GM12878 (cell line): ENCODE measurements around the gene ADGRL4. TPM values are rescaled to one million over a fixed set of nuclear protein-coding genes. Genes with fewer than 3 reads are reported as not detected.

Experiments
- ATAC-seq: fragments of 200-7000 bp; cut with Tn5 transposase; 3 replicates; pipeline ENCODE4 v1.9.1; 2020; ENCODE audit warnings: mild to moderate bottlenecking, moderate library complexity
- BruUV-seq: library from RNA; stranded (reverse); fragments of 400-500 nt; replicated peaks from 2 replicates; lab custom pipeline; 2021; lab: Mats Ljungman, UMichigan
- CTCF ChIA-PET: fragments of 300-600 bp; sonication (Branson Sonifier 250); formaldehyde crosslinking; extraction: SDS; loops from one replicate; lab custom pipeline; 2021; ENCODE audit warnings: inconsistent platforms; lab: Yijun Ruan, JAX
- POLR2A ChIA-PET: fragments of 350-600 bp; formaldehyde crosslinking; extraction: SDS; loops from one replicate; lab custom pipeline; 2021; ENCODE audit warnings: inconsistent platforms; lab: Charles Lee
- RAD21 ChIA-PET: fragments of 300-600 bp; sonication (Branson Sonifier 250); formaldehyde crosslinking; loops from one replicate; lab custom pipeline; 2023; ENCODE audit warnings: antibody characterized with exemption; ENCODE audit not compliant: unreplicated experiment; lab: Charles Lee
- SMC1A ChIA-PET: fragments of 300-600 bp; sonication (Branson Sonifier 250); formaldehyde crosslinking; loops from one replicate; lab custom pipeline; 2023; ENCODE audit not compliant: unreplicated experiment, uncharacterized antibody; lab: Charles Lee
- DNase-seq: peaks from one replicate; pipeline ENCODE4 v3.0.0-alpha.2; 2011; ENCODE audit warnings: low read depth, low spot score
- FAIRE-seq: peaks from 3 replicates; lab custom pipeline; 2011; peaks lifted over from hg19 to GRCh38; lab: Jason Lieb, UNC
- H2AFZ ChIP-seq: 2 replicates; pipeline ENCODE4 v1.6.0; 2011; ENCODE audit warnings: low read depth, low read length, control low read depth; ENCODE audit not compliant: control insufficient read depth
- H3K27ac ChIP-seq: 2 replicates; pipeline ENCODE4 v1.5.1; 2011; ENCODE audit warnings: control low read depth; ENCODE audit not compliant: control insufficient read depth, insufficient read depth
- H3K27me3 ChIP-seq, 2 experiments: replicated peaks in 1 of 2; 2 replicates each; pipeline versions ENCODE4 v1.6.0 to v1.6.1; 2011; ENCODE audit warnings: low read length in 1 of 2; ENCODE audit not compliant: control insufficient read depth in 2 of 2, insufficient read depth in 2 of 2
- H3K36me3 ChIP-seq, 2 experiments: 2 replicates each; pipeline ENCODE4 v1.5.1; 2011; ENCODE audit warnings: low read length in 1 of 2; ENCODE audit not compliant: control insufficient read depth in 2 of 2, insufficient read depth in 2 of 2
- H3K4me1 ChIP-seq: 2 replicates; pipeline ENCODE4 v1.6.1; 2011; ENCODE audit warnings: mild to moderate bottlenecking, low read length, moderate library complexity, mixed read lengths; ENCODE audit not compliant: control insufficient read depth, insufficient read depth
- H3K4me2 ChIP-seq: 2 replicates; pipeline ENCODE4 v1.6.0; 2011; ENCODE audit warnings: control low read depth; ENCODE audit not compliant: control insufficient read depth, insufficient read depth
- H3K4me3 ChIP-seq: fragments of 200-600 bp; sonication (generic); 2 replicates; pipeline ENCODE4 v1.5.1; 2016
- H3K79me2 ChIP-seq: 2 replicates; pipeline ENCODE4 v1.6.0; 2011; ENCODE audit warnings: low read length; ENCODE audit not compliant: control insufficient read depth, insufficient read depth
- H3K9ac ChIP-seq: 2 replicates; pipeline ENCODE4 v1.8.0; 2011; ENCODE audit warnings: low read length, control low read depth, mixed read lengths; ENCODE audit not compliant: control insufficient read depth, insufficient read depth
- H3K9me3 ChIP-seq: replicated peaks from 3 replicates; pipeline ENCODE4 v1.5.1; 2011; ENCODE audit warnings: mild to moderate bottlenecking, low read length; ENCODE audit not compliant: control insufficient read depth, insufficient read depth
- H4K20me1 ChIP-seq: 2 replicates; pipeline ENCODE4 v1.6.0; 2011; ENCODE audit not compliant: control insufficient read depth, insufficient read depth
- RELA ChIP-seq: fragments of 450-650 bp; IDR thresholded peaks from 2 replicates; pipeline ENCODE4 v1.8.0; 2014; ENCODE audit warnings: borderline replicate concordance; ENCODE audit not compliant: partially characterized antibody
- WGBS: methylation state at CpG from one replicate; pipeline ENCODE4 v1.1.6; 2016; ENCODE audit warnings: low lambda C conversion rate; ENCODE audit not compliant: insufficient replicate concordance, insufficient coverage; ENCODE audit errors: missing lambda C conversion rate; 5-methylcytosine and 5-hydroxymethylcytosine counted together
- in situ Hi-C: fragments of 300-500 bp; cut with MboI; formaldehyde crosslinking; loops from 9 replicates; pipeline ENCODE4 v1.14.3; 2018; ENCODE audit warnings: mixed read lengths
- intact Hi-C: fragments of 100-400 bp; cut with micrococcal nuclease; formaldehyde crosslinking; loops from one replicate; pipeline ENCODE4 v1.14.2; 2022; ENCODE audit not compliant: unreplicated experiment
- polyA plus RNA-seq, 11 experiments: library from polyadenylated mRNA; depleted of rRNA in 4 of 11; unstranded in 6 of 11; stranded (reverse) in 5 of 11; fragments of >200 nt; fragmentation: Nextera tagmentation in 4 of 11; fragmentation: Illumina TruSeq in 1 of 11; extraction: Ambion mirVana in 4 of 11; extraction: Trizol in 1 of 11; gene quantifications; 1 replicate in 1 of 11; 2 replicates in 10 of 11; pipeline versions ENCODE4 v1.2.1 to v1.2.3, GENCODE V29; 2011 to 2016; ENCODE audit warnings: inconsistent platforms in 2 of 11, missing spikeins in 2 of 11, low read depth in 1 of 11
- total RNA-seq, 4 experiments: library from RNA; depleted of rRNA in 3 of 4; stranded (reverse); fragments of >200 nt in 3 of 4; fragmentation: Illumina TruSeq in 1 of 4; extraction: Trizol in 1 of 4; gene quantifications; 2 replicates each; pipeline versions ENCODE4 v1.2.1 to v1.2.3, GENCODE V29; 2013 to 2021
- TF ChIP-seq, protein P1 (sequence below): fragments of 450-650 bp; IDR thresholded peaks from 2 replicates; pipeline ENCODE4 v1.6.1; 2017; ENCODE audit warnings: mild to moderate bottlenecking, moderate library complexity
- TF ChIP-seq, protein P2 (sequence below): IDR thresholded peaks from 2 replicates; pipeline ENCODE4 v1.6.1; 2012; ENCODE audit warnings: mild to moderate bottlenecking, low read depth, low read length

Gene ADGRL4
- total and polyA plus RNA-seq, 10 of the 15 experiments (the other 5 are each of a cell fraction or from before 2014, with no cell fraction given): not detected

DNA sequence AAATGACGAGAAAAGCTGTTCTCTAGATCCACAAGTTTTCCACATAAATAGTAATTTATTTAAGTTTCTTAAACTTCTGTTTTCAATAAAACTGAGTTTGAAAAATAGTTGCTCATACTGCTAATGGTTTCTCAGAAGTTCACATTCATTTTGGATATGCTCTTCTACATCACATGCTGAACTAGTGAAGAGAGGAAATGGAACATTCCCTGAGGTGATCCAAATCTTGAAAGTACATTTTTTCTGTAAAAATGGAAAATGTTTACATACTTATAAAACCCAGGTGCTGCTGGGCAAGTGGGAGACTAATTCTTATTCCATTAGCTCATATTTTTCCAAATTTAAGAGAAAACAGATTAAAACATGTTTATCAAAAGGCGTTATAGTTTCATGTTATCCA is 111.7 kb downstream of the ADGRL4 start:
- no peaks in the 10 kb centered on the region for H3K4me1 ChIP-seq
- H3K4me3 ChIP-seq: no peak overlapping the region
- BruUV-seq: no TSS peak
- H4K20me1 ChIP-seq: no peaks in the 10 kb centered on the region
- ATAC-seq (no peak), DNase-seq (no peak), FAIRE-seq (no peak)
- WGBS: 4% methylated on average over 2 of the region's 2 CpGs
- H3K36me3 ChIP-seq: no peaks in the 10 kb centered on the region
- ChIA-PET POLR2A (no interaction called here), SMC1A (no interaction called here), RAD21 (no interaction called here), CTCF (interaction anchor here (1.0 kb wide), 1 partner anchor 30 kb away, joined by 4 read pairs; no protein-coding TSS in a partner anchor)
- no peaks in the 10 kb centered on the region for H3K27me3 ChIP-seq
- no peak overlapping the region for H3K4me2 ChIP-seq
- H3K79me2 ChIP-seq: no peaks in the 10 kb centered on the region
- H2AFZ ChIP-seq: no peak overlapping the region
- intact Hi-C loops: no loop called here
- no peak overlapping the region for H3K27ac ChIP-seq
- no peaks in the 10 kb centered on the region for H3K9me3 ChIP-seq
- H3K9ac ChIP-seq: no peak overlapping the region
- TF ChIP-seq, protein P1, sequence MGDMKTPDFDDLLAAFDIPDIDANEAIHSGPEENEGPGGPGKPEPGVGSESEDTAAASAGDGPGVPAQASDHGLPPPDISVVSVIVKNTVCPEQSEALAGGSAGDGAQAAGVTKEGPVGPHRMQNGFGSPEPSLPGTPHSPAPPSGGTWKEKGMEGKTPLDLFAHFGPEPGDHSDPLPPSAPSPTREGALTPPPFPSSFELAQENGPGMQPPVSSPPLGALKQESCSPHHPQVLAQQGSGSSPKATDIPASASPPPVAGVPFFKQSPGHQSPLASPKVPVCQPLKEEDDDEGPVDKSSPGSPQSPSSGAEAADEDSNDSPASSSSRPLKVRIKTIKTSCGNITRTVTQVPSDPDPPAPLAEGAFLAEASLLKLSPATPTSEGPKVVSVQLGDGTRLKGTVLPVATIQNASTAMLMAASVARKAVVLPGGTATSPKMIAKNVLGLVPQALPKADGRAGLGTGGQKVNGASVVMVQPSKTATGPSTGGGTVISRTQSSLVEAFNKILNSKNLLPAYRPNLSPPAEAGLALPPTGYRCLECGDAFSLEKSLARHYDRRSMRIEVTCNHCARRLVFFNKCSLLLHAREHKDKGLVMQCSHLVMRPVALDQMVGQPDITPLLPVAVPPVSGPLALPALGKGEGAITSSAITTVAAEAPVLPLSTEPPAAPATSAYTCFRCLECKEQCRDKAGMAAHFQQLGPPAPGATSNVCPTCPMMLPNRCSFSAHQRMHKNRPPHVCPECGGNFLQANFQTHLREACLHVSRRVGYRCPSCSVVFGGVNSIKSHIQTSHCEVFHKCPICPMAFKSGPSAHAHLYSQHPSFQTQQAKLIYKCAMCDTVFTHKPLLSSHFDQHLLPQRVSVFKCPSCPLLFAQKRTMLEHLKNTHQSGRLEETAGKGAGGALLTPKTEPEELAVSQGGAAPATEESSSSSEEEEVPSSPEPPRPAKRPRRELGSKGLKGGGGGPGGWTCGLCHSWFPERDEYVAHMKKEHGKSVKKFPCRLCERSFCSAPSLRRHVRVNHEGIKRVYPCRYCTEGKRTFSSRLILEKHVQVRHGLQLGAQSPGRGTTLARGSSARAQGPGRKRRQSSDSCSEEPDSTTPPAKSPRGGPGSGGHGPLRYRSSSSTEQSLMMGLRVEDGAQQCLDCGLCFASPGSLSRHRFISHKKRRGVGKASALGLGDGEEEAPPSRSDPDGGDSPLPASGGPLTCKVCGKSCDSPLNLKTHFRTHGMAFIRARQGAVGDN: no peak
- TF ChIP-seq RELA: no peak
- TF ChIP-seq, protein P2, sequence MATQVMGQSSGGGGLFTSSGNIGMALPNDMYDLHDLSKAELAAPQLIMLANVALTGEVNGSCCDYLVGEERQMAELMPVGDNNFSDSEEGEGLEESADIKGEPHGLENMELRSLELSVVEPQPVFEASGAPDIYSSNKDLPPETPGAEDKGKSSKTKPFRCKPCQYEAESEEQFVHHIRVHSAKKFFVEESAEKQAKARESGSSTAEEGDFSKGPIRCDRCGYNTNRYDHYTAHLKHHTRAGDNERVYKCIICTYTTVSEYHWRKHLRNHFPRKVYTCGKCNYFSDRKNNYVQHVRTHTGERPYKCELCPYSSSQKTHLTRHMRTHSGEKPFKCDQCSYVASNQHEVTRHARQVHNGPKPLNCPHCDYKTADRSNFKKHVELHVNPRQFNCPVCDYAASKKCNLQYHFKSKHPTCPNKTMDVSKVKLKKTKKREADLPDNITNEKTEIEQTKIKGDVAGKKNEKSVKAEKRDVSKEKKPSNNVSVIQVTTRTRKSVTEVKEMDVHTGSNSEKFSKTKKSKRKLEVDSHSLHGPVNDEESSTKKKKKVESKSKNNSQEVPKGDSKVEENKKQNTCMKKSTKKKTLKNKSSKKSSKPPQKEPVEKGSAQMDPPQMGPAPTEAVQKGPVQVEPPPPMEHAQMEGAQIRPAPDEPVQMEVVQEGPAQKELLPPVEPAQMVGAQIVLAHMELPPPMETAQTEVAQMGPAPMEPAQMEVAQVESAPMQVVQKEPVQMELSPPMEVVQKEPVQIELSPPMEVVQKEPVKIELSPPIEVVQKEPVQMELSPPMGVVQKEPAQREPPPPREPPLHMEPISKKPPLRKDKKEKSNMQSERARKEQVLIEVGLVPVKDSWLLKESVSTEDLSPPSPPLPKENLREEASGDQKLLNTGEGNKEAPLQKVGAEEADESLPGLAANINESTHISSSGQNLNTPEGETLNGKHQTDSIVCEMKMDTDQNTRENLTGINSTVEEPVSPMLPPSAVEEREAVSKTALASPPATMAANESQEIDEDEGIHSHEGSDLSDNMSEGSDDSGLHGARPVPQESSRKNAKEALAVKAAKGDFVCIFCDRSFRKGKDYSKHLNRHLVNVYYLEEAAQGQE: no peak
- in situ Hi-C loops: no loop called here
